HG02973 (cell line): Measurements from ENCODE around the gene TENM4.

Experiments
- ATAC-seq: cut with Tn5 transposase; IDR thresholded peaks from one replicate; pipeline ENCODE4 v1.9.1; 2021; ENCODE audit warnings: moderate library complexity; ENCODE audit not compliant: unreplicated experiment

Gene TENM4

DNA sequence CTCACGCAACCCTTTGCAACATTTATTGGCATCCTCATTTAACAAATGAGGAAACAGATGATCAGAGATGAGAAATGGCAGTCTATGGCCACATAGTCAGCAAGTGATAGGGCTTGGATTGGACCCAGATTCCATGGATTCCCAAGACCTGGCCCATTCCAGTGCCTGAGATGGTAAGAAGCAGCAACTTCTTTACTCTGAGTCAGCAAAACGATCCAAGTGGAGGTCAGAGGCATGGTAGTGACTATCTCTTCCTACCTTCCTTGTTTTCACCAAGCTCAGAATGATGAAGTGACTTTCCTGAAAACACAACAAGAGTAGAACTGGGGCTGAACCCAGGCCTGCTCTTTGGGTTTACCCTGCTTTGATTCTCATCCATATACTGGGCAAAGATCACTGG, 293.1 kb downstream of the TENM4 start:
- ATAC-seq = no peak

DNA sequence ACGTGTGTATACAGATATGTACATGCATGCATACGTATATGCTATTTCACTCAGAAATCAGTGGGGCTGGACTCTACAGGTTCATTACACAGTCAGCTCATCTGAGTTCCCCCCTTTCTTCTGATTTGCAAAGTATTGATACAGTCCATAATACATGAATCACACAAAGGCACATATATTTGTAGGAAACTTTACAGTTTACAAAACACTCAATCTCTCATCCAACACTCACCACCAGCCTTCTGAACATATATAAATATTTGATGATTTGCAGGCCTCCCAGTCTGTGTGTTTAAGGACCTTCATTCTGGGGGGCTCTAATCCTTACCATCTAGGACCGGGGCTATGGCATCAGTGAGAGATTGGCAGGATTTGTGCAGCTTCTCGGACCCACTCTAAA, 293.8 kb downstream of the TENM4 start:
- ATAC-seq = no peak

DNA sequence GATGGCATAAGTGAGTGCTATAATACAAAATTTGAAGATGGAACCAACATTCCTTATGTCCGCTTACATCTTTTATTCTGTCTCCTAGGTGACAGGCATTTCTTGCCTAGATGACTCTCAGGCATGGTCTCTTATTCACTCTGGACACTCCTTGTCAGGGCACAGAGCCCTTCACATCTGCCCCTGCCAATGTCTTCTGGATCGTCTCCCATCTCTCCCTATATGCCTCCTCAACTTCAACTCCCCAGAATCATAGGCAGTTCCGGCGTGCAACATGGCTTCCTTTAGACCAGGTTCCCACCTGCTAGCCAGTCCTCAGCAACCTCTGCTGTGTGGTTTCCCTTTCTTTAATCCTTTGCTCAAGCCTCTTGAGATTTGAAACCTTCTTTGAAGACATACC, 300.9 kb downstream of the TENM4 start:
- no peak for ATAC-seq

DNA sequence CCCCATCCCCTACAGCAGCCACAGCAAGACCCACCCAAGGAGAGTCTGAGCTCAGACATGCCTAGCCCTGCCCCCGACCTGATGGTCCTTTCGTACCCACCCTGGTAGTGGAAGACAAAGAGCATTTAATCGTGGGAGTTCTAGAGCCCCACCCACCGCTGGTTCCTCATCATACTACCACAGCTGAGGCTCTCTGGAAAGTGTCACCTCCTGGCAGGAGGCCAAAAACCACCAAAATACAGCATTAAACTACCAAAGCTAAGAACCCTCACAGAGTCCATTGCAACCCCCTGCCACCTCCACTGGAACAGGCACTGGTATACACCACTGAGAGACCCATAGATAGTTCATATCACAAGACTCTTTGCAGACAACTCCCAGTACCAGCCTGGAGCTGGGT, 311.1 kb downstream of the TENM4 start:
- no peak for ATAC-seq

DNA sequence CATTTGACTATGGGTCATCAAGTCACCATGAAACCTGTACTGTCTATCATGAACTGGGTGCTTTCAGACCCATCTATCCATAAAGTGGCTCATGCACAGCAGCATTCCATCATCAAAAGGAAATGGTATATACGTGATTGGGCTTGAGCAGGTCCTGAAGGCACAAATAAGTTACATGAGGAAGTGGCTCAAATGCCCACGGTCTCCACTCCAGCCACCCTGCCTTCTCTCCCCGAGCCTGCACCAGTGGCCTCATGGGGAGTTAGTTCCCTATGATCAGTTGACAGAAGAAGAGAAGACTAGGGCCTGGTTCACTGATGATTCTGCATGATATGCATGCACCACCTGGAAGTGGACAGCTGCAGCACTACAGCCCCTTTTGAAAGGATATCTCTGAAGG, 312.5 kb downstream of the TENM4 start:
- ATAC-seq = no peak

DNA sequence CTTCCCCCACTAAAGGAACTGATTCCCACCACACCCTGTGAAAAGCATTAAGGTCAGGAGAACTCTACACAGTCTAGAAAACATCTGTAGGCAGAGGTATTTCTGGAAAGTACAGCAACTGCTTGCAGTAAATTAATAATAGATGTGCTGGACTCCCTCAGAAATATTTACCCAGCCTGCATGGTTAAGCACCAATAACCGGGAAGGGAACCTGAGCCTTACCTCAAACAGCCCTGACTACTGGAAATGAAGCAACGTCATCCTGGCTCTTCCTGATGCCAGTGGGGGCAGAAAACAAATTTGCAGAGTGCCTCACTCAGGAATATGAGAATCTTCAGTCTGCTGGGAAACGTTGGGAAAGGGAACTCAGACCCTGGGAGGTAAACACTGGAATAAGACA, 318.1 kb downstream of the TENM4 start:
- ATAC-seq = no peak

DNA sequence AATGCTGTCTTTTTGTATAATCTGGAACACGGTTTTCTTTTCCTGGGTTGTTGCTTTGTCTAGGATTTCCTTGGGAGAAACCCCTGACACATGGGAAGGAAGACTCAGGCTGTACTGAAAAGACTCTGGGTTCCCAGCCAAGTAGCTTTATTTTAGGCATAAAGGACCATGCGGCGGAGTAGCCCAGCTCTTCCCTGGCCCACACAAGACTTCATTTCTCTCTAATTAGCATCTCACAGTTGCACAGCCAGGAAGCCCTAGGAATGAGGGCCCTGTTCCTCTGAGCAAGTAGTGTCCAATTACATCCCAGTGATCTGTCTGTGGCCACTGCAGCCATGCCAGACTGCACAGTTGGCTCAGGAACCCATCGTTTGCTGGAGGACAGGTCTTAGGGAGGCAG, 319.5 kb downstream of the TENM4 start:
- ATAC-seq = no peak

DNA sequence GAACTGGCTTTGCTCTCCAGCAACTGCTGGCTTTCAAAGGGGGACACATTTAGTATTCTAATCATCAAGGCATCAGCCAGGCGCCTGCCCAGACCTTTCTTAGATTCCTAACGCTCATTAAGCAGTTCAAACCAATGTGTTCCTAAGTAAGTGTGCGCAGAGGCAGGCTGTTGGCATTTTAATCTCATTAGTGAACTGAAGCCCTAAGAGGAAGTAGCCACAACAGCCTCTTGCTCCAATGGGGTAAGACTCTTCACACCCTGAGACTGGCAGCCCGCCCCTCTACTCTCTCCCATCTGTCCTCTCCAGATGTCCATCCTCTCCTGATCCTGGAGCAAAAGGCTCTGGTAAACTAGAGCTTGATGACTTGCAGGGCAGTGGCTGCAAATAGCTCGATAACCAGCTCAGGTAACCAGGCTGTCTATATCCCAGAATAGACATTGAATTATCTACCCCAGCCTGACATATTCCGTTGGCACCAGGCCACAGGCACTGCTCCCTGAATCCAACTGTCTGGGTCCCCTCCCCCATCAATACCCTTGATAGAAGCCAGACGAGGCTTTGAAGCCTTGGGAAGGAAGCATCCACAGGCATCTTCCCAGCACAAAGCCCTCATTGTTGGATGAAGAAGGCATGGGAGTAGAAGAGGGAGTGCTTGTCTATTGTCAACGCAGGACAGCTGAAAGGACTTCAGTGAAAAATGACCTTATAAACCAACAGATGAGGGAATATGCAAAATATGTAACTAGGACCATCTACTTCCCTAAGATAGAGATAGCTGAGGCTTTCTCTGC, 321.1 kb downstream of the TENM4 start:
- ATAC-seq = no peak

DNA sequence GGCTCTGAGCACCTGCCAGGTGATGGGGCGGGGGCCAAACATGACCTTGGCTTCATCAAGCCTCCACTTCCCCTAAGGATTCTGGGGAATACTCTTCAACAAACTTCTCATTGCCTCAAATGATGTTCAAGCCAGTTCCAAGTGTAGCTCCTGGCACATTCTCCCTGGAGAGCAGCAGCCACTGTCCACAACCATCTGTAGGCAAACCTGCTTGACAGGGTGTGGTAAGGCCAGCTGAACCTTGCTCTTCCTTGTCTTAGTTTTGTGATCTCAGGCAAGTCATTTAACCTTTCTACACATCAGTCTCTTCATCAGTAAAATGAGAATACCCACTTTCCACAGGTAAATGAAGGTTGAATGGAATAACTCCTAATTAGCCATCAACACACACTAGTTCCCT, 323.3 kb downstream of the TENM4 start:
- ATAC-seq = no peak

DNA sequence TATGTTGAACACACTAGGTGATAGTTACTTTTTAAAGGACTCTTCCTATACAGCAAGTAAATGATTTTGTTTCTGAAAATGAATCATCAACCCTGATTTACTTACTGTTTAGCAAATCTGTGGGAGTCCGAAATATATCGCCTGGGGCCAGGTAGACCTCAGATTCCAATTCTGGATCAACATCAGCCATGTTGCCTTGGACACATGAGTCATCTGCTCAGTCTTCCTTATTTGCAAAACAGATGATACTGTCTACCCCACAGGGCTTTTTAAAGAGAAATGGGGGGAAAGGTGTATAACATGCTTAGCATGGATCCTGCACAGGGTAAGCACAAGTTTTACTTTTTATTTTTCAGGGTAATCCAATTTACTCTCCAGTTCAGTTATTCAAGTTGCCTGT, 324.2 kb downstream of the TENM4 start:
- no peak for ATAC-seq

DNA sequence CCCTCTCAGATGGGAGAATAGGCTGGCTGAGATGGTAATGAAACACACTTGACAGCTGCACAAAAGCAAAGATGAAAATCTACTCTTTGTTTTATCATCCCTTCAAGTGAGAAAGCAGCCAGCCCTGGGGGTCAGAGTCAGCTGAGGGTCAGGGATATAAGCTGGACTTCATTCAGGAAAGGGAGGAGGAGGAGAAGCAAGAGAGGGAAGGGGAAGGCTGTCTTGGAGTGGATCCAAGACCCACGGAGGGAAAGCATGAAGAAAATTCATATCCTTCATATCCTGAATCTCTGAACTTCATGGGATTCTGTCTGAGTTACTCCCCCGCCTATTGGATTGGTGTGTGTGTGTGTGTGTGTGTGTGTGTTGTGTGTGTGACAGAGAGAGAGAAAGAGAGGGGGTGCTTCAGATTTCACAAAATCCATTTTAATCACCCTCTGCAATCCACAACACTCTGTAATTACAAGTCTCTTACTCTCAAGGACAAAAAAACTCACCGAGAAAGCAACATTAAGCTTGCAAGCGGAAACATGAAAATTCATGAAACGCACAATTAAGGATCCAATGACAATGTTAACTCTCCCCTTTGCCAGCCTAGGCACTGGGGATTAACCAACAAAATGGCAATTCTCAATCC, 327.7 kb downstream of the TENM4 start:
- ATAC-seq = no peak

DNA sequence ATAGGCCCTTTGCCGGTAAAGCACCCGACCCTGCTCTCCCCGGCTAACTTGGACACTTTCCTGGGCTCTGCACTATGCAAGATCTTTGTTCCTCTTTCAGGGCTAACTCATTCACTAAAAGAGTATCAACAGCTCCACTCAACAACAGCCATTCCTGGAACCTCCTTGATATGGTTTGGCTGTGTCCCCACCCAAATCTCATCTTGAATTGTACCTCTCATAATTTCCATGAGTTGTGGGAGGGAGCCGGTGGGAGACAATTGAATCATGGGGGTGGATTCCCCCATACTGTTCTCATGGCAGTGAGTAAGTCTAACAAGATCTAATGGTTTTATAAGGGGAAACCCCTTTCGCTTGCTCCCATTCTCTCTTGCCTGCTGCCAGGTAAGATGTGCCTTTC, 330.0 kb downstream of the TENM4 start:
- no peak for ATAC-seq

DNA sequence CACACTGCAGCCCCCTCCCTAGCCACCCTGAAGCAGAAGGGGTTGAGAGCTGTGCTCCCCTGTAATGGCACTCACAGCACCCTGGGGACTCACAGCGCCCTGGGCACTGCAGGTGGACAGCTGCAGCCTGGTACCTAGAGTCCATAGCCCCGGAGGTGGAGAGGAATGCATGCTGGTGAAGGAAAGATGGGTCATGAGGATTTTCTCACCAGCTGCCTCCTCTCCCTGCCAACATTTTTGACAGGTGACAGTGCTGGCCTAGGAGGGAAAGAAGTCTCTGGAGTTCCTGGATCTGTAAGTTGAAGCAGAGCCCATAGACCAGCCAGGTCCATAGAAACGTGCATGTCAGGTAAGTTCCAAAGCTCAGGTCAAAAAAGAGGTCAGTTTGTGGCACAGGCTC, 330.5 kb downstream of the TENM4 start:
- ATAC-seq = no peak

DNA sequence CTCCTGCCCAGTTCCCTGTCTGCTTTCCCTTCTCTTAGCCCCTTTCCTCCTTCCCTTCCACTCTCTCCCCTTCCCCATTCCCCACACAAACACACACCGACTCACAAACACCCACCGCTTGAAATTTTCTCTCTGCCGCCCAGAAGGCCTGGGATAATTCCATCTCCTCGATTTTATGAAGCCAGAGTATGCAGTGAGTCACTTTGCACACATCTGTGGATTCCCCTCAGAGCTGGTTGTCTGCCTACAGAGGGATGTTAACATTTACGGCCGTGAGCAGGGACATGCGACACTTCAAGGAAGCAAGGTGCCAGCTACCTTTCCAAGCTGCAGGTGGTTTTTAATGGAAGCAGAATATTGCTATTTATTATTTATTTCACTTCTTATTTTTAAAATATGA, 332.0 kb downstream of the TENM4 start:
- ATAC-seq = no peak

DNA sequence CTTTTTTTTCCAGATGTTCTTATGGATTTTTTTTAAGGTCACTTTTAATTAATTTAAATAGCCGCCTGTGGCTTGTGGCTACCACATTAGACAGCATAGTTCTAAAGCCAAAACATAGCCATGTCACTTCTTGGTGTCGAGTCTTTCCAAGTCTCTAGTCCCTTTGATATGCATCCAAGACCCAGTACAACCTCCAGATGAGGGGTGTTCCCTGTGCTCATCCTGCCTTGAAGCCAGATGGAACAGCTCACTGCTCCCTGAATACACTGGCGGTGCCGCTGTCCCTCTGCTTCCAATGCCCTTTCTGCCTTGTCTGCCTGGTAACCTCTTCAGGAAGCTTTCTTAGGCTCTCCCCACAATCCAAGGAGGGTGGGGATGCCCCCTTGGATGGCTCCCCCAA, 338.0 kb downstream of the TENM4 start:
- ATAC-seq = no peak

DNA sequence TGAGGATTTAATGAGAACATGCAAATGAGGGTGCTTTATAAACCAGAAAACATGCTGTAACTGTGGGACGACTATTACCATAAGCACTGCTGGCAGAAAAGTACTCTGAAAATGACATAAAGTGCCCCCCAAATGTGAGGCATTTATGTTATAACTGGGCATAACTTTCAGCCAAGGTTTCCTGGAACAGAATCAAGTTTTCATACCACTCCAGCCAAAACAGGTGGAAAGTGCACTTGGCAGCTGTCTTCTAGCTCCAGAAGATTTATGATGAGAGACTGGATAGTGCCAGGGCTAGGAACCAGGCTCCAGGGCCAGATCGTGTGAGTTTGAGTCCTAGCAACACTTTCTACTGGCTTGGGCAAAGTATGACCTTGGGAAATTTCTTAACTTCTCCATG, 339.2 kb downstream of the TENM4 start:
- ATAC-seq = no peak

DNA sequence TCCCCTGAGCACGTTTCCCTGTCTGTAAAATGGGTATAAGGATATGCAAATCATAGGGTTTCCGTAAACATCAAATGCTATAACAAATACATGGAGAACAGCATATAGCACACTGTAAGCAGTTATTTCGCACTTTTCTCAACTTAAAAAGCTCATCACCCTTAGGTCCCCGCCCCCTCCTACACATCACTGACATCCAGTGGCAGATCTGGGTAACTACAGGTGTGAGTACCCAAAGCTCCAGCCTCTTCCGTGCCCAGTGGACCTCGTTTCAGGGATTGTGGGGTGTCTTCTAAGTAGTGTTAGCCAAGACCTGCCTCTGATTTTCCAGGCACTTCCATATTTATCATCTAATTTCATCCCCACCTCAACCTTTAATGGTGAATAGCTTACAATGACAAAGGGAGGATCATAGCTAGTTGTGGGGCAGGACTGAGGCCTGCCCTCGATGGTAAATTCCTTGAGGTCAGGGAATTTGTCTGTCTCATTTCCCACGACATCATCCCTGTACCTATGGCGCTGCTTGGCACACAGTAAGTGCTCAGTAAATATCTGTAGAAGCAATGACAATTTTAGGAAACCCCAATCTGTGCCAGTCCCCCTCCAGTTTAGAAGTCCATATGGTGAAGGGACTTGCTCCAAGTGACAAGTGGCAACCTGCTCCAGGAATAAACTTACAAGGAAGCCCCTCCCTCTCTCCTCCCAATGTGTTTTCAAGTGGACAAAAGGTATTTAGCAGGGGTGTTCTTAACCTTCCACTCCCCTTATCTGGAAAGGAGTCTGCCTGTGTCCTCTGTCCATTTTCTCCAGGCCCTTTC, 340.5 kb downstream of the TENM4 start:
- ATAC-seq = peak; percentile 94

DNA sequence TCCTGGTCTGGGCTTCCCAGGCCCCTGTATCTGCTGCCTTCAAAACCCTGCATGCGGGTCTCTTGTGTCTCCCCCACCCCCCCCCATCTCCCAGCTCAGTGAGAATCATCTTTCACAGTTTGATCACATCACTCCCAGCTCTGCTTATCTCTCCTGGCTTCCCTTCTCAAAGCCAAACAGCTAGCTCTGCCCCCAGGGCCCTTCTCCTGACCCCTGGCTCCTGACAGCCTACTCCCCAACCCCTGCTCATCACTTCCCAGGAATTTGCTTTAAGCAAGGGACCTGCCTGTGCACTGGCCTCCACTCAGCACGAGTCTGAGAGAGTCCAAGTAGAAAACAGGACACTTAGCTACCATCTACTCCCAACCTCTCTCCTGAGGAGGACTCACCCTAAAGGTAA, 342.7 kb downstream of the TENM4 start:
- ATAC-seq = no peak

DNA sequence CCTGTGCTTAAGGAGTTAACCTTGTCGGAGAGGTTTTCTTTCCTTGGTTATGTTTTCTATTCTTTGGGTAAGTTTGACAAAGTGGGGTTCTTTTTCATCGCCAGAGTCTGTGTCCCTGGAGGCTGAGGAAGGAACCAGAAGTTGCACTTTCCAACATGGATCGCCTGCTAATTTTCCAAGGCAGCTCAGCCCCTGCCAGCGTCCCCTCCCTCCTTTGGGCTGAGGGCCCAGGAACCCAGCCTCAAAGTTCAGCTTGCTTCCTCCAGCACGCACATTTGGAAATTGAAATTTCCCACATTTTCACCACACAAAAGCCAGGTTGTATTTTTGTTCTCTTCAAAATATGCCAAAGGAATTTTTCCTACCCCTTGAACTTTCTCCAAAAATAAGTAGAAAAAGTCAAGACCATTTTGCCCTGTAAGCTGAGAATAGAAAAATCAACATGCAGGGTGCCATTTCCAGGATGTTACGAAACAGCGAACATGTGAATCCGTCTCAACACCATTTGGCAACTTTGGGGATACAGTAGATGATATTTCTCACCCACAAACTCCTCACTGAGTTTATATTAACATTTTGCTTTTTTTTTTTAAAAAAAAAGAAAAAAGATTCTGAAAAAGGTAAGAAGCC, 343.5 kb downstream of the TENM4 start:
- no peak for ATAC-seq

DNA sequence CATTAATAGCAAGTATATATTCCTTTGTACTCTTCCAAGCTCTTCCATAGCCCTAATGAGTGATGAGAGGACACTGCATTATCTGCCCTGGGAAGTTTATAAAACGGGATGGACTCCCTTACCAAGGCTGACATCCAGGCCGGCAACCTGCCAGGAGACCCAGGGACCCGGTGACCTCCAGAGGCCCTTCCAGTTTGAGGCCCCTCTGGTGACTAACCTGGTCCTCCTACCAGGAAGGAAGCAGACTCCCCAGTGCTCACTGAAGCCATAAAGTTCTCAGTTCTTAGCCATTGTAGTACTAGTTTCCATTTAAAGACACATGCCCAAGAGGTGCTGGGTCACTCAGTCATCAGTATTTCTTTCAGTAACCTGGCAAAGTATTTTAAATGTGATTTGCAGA, 345.4 kb downstream of the TENM4 start:
- no peak for ATAC-seq

DNA sequence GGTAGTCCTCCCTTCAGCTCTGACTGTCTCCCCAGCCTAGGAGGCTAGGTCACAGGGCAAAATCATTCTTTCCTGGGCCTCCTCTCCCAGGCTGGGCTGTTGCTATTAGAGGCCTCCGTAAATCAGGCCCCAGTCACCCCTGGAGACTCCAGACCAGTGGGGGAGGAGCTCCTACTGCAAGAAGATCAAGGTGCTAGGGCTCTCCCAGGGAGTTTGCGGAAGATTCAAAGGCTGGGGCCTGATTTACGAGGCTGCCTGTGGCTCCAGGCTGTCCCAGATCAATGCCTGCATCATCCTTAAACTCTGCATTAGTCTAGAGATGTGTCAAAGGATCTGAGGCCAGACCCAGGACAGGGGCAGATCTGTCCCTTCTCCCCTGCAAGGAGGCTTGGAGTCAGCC, 346.2 kb downstream of the TENM4 start:
- no peak for ATAC-seq
